Measurements from ENCODE around the gene MAPT. TPM values are rescaled to one million over a fixed set of nuclear protein-coding genes. Genes with fewer than 3 reads are reported as not detected.

Gene MAPT
- total and polyA plus RNA-seq, 2 of the 4 experiments (the other 2 are of a cell fraction) = 0.18 to 0.19 TPM

DNA sequence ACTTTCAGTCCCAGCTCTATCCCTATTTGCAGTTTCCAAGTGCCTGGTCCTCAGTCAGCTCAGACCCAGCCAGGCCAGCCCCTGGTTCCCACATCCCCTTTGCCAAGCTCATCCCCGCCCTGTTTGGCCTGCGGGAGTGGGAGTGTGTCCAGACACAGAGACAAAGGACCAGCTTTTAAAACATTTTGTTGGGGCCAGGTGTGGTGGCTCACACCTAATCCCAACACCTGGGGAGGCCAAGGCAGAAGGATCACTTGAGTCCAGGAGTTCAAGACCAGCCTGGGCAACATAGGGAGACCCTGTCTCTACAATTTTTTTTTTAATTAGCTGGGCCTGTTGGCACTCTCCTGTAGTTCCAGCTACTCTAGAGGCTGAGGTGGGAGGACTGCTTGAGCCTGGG lies 106.4 kb downstream of the MAPT start:
- Histone ChIP-seq H4K5ac (ENCODE audit: low read depth, low read length) (no peak overlapping the region), H3K27ac (ENCODE audit: insufficient read depth, low read length) (no peak overlapping the region), H3K56ac (ENCODE audit: extremely low read depth, insufficient read depth, low read length) (no peak overlapping the region), H2BK120ac (ENCODE audit: low read depth, low read length) (no peak overlapping the region), H3K9ac (ENCODE audit: low read depth, low read length) (no peak overlapping the region), H3K23ac (ENCODE audit: low read depth, low read length) (no peak overlapping the region), H2BK15ac (ENCODE audit: low read depth, low read length) (no peak overlapping the region), H3K27me3 (ENCODE audit: control insufficient read depth, insufficient read depth, low read length) (peaks cover 10% of the 10 kb centered on the region; the same call in 1 of the 2 replicates), H2AFZ (replicated peaks; ENCODE audit: low read length, poor library complexity) (no peak overlapping the region), H3K18ac (ENCODE audit: low read depth, low read length) (no peak overlapping the region), H3K79me1 (ENCODE audit: low read depth in 1 of 2, low read length in 2 of 2) (no peaks in the 10 kb centered on the region), H2BK20ac (ENCODE audit: low read depth, low read length) (no peak overlapping the region), H4K8ac (ENCODE audit: low read depth in 2 of 2, low read length in 2 of 2) (no peak overlapping the region), H3K4ac (ENCODE audit: low read depth, low read length) (no peak overlapping the region), H3K36me3 (ENCODE audit: control insufficient read depth, insufficient read depth, low read length) (no peaks in the 10 kb centered on the region), H3K4me3 (ENCODE audit: insufficient read depth, low read depth, low read length) (no peak overlapping the region), H3K4me1 (ENCODE audit: control insufficient read depth, insufficient read depth, low read length) (peaks cover 8% of the 10 kb centered on the region), H3K9me3 (ENCODE audit: control insufficient read depth, insufficient read depth, low read length) (no peaks in the 10 kb centered on the region), H3K4me2 (ENCODE audit: low read depth, low read length) (no peak overlapping the region), H2AK5ac (ENCODE audit: low read depth, low read length) (no peak overlapping the region), H2BK5ac (ENCODE audit: low read depth, low read length, poor library complexity, severe bottlenecking) (no peak overlapping the region), H4K20me1 (ENCODE audit: insufficient read depth, low read length) (no peaks in the 10 kb centered on the region), H2AK9ac (replicated peaks; ENCODE audit: low read depth, low read length, poor library complexity) (no peak overlapping the region), H3K14ac (replicated peaks; ENCODE audit: low read depth, low read length) (no peak overlapping the region), H4K91ac (ENCODE audit: insufficient read depth, low read depth, low read length) (no peak overlapping the region), H3K9me1 (ENCODE audit: insufficient read depth, low read length) (no peaks in the 10 kb centered on the region)
- WGBS, 2 experiments (ENCODE audit: extremely low coverage in 2 of 2, insufficient read length in 1 of 2) = no CpG with 5 or more reads among the region's 2 CpGs
- in situ Hi-C loops (cut with MboI; ENCODE audit: low sequenced_read_pairs) (no loop called here), dilution Hi-C loops (cut with HindIII; ENCODE audit: low sequenced_read_pairs, unreplicated experiment) (no loop called here), intact Hi-C loops (cut with micrococcal nuclease) (loop anchor here (10.0 kb wide), 1 partner anchor 284 kb away; no protein-coding TSS in a partner anchor)
- no TSS peak for BruUV-seq (replicated peaks)
- TF ChIP-seq SMC3 (IDR thresholded peaks at IDR 0.05; ENCODE audit: low read depth, low read length) (no peak), RCOR1 (IDR thresholded peaks at IDR 0.05; ENCODE audit: insufficient replicate concordance, low read length) (no peak), MAZ (IDR thresholded peaks at IDR 0.05; ENCODE audit: borderline replicate concordance, low read depth, low read length) (no peak), MXI1 (IDR thresholded peaks at IDR 0.05; ENCODE audit: borderline replicate concordance, low read depth, low read length) (no peak), RAD21 (IDR thresholded peaks at IDR 0.05; ENCODE audit: low read length) (no peak), NFE2L2 (IDR thresholded peaks at IDR 0.05; ENCODE audit: low read depth, low read length) (no peak), FOS (IDR thresholded peaks at IDR 0.05; ENCODE audit: low read depth, low read length) (no peak), RFX5 (IDR thresholded peaks at IDR 0.05; ENCODE audit: low read depth, low read length) (no peak), POLR2A (IDR thresholded peaks at IDR 0.05; ENCODE audit: low read depth, low read length) (no peak), CHD1 (IDR thresholded peaks at IDR 0.05; ENCODE audit: low read depth, low read length) (no peak), CEBPB (IDR thresholded peaks at IDR 0.05; ENCODE audit: low read depth, low read length) (no peak), BHLHE40 (IDR thresholded peaks at IDR 0.05; ENCODE audit: low read depth, low read length) (no peak), MAFK (IDR thresholded peaks at IDR 0.05; ENCODE audit: low read depth, low read length) (no peak)
- TF ChIP-seq, protein P1, sequence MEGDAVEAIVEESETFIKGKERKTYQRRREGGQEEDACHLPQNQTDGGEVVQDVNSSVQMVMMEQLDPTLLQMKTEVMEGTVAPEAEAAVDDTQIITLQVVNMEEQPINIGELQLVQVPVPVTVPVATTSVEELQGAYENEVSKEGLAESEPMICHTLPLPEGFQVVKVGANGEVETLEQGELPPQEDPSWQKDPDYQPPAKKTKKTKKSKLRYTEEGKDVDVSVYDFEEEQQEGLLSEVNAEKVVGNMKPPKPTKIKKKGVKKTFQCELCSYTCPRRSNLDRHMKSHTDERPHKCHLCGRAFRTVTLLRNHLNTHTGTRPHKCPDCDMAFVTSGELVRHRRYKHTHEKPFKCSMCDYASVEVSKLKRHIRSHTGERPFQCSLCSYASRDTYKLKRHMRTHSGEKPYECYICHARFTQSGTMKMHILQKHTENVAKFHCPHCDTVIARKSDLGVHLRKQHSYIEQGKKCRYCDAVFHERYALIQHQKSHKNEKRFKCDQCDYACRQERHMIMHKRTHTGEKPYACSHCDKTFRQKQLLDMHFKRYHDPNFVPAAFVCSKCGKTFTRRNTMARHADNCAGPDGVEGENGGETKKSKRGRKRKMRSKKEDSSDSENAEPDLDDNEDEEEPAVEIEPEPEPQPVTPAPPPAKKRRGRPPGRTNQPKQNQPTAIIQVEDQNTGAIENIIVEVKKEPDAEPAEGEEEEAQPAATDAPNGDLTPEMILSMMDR (conservative IDR thresholded peaks at IDR 0.05; ENCODE audit: low read depth, low read length) = no peak
- TF ChIP-seq, protein P2, sequence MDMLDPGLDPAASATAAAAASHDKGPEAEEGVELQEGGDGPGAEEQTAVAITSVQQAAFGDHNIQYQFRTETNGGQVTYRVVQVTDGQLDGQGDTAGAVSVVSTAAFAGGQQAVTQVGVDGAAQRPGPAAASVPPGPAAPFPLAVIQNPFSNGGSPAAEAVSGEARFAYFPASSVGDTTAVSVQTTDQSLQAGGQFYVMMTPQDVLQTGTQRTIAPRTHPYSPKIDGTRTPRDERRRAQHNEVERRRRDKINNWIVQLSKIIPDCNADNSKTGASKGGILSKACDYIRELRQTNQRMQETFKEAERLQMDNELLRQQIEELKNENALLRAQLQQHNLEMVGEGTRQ (IDR thresholded peaks at IDR 0.05; ENCODE audit: low read depth, low read length) = no peak
- TF ChIP-seq, protein P3, sequence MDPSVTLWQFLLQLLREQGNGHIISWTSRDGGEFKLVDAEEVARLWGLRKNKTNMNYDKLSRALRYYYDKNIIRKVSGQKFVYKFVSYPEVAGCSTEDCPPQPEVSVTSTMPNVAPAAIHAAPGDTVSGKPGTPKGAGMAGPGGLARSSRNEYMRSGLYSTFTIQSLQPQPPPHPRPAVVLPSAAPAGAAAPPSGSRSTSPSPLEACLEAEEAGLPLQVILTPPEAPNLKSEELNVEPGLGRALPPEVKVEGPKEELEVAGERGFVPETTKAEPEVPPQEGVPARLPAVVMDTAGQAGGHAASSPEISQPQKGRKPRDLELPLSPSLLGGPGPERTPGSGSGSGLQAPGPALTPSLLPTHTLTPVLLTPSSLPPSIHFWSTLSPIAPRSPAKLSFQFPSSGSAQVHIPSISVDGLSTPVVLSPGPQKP (IDR thresholded peaks at IDR 0.05; ENCODE audit: borderline replicate concordance, low read depth, low read length) = no peak
- ATAC-seq (ENCODE audit: low read depth) = no peak
- CTCF ChIA-PET = no interaction called here
- POLR2A ChIA-PET (ENCODE audit: unreplicated experiment) = no interaction called here
- no peak for DNase-seq

Measured in IMR-90 (cell line).